BE2C (cell line): ENCODE data around the gene SLC35B2.
A peak's percentile ranks its signal among the peaks of the same experiment; 100 is the strongest.

ENCODE experiments used
- DNase-seq: peaks from one replicate; pipeline ENCODE4 v3.0.0-alpha.2; 2020
- H3K27me3 ChIP-seq: fragments of 250-450 bp; sonication (Bioruptor Pico); 2 replicates; pipeline ENCODE4 v1.5.1; 2020; ENCODE audit warnings: mild to moderate bottlenecking
- H3K36me3 ChIP-seq: fragments of 250-450 bp; sonication (Bioruptor Pico); 2 replicates; pipeline ENCODE4 v1.5.1; 2020; ENCODE audit warnings: mild to moderate bottlenecking
- H3K4me1 ChIP-seq: fragments of 250-450 bp; sonication (Bioruptor Pico); 2 replicates; pipeline ENCODE4 v1.5.1; 2020
- H3K4me3 ChIP-seq: 2 replicates; pipeline ENCODE4 v1.5.1; 2011; ENCODE audit warnings: low read depth, low read length
- H3K9me3 ChIP-seq: fragments of 250-450 bp; sonication (Bioruptor Pico); 2 replicates; pipeline ENCODE4 v1.5.1; 2020
- TF ChIP-seq, protein P1 (sequence below): IDR thresholded peaks from 2 replicates; pipeline ENCODE4 v1.5.1; 2012; ENCODE audit warnings: mild to moderate bottlenecking, low read depth, low read length

Gene SLC35B2

DNA sequence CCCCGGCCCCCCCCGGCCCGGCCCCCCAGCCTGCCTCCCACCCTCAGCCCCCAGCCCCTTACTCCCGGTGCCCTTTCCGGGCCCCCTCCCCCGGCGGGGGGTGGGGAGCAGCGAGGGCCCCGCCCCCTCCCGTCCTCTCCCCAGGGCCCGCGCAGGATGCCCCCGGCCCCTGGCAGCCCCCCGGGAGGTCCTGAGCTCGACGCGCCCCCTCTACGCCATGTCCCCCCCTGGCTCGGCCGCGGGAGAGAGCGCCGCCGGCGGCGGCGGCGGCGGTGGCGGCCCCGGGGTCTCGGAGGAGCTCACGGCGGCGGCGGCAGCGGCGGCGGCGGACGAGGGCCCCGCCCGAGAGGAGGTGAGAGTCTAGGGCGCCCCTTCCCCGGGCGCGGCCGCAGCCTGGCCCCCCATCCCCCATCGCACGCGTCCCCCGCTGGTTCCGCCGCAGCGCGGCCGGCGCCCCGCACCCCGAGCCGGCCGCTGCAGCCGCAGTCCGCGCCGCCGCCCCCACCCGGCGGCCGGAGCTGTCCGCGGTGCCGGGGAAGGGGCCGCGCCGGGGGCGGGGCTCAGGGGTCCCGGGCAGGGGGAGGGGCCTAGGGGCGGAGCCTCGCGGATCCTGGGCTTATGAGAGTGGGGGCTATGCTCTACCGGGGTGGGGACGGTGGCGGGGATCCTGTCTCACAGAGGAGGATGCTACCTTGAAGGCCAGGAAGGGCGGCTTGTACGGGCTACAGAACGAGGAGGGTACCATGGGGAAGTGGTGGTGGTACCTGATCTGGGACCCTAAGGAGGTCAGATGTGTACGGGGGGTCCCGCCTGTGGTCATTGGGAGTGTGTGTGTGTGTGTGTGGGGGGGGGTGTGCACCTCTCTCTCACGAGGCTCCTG is 13.4 kb upstream of the SLC35B2 start:
- TF ChIP-seq, protein P1, sequence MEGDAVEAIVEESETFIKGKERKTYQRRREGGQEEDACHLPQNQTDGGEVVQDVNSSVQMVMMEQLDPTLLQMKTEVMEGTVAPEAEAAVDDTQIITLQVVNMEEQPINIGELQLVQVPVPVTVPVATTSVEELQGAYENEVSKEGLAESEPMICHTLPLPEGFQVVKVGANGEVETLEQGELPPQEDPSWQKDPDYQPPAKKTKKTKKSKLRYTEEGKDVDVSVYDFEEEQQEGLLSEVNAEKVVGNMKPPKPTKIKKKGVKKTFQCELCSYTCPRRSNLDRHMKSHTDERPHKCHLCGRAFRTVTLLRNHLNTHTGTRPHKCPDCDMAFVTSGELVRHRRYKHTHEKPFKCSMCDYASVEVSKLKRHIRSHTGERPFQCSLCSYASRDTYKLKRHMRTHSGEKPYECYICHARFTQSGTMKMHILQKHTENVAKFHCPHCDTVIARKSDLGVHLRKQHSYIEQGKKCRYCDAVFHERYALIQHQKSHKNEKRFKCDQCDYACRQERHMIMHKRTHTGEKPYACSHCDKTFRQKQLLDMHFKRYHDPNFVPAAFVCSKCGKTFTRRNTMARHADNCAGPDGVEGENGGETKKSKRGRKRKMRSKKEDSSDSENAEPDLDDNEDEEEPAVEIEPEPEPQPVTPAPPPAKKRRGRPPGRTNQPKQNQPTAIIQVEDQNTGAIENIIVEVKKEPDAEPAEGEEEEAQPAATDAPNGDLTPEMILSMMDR: no peak
- H3K9me3 ChIP-seq: no peaks in the 10 kb centered on the region
- no peaks in the 10 kb centered on the region for H3K27me3 ChIP-seq
- peak overlapping the region; percentile 48 for H3K4me3 ChIP-seq
- peaks cover 4% of the 10 kb centered on the region; the same call in 1 of the 2 replicates for H3K4me1 ChIP-seq
- DNase-seq: peak; percentile 64
- no peaks in the 10 kb centered on the region for H3K36me3 ChIP-seq

GRCh38 chr6:44269921-44270525 is 12.7 kb upstream of the SLC35B2 start, which contains the start of gene TMEM151B:
Gene TMEM151B (plus strand): TSS chr6:44270450. CDS start chr6:44270743, 293 bp downstream.
- DNase-seq: no peak
- peak within 1 kb of the TSS; percentile 48 for H3K4me3 ChIP-seq
- no peaks in the 10 kb centered on the region for H3K27me3 ChIP-seq
- H3K36me3 ChIP-seq: no peaks in the 10 kb centered on the region
- TF ChIP-seq, protein P1: no peak
- H3K4me1 ChIP-seq: peaks cover 4% of the 10 kb centered on the region; the same call in 1 of the 2 replicates
- no peaks in the 10 kb centered on the region for H3K9me3 ChIP-seq

GRCh38 chr6:44269178-44269920 is 12.0 kb upstream of the SLC35B2 start:
- H3K4me1 ChIP-seq: peaks cover 4% of the 10 kb centered on the region; the same call in 1 of the 2 replicates
- H3K4me3 ChIP-seq: peak overlapping the region; percentile 48; the same call in 1 of the 2 replicates
- TF ChIP-seq, protein P1: no peak
- no peaks in the 10 kb centered on the region for H3K36me3 ChIP-seq
- H3K27me3 ChIP-seq: no peaks in the 10 kb centered on the region
- DNase-seq: no peak
- no peaks in the 10 kb centered on the region for H3K9me3 ChIP-seq

DNA sequence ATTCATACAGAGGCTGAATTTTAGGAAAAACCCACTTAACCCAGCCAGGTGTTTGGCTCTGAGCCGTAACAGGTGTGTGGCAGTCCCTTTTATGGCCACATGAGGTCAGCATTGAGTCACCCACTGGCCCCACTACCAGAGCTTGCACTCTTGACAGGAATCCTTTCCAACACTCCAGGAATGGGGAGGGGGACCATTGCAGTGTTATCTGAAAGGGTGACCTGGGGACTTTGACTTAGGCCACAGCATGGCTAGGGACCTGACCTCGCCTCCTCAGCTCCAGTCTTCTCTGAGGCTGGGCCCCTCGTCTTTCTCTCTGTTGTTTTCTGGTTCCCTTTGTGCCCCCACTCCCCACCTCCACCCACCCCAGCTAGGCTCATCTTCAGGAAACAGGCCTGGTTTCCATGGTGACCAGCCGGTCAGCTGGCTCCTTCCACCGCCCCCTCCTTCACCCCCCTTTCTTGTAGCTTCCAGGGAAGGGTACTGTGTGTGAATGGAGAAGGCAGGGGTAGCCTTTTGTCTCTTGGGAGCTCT is 10.8 kb upstream of the SLC35B2 start:
- H3K36me3 ChIP-seq: no peaks in the 10 kb centered on the region
- DNase-seq: peak; percentile 67
- H3K4me3 ChIP-seq: no peak overlapping the region
- peaks cover 4% of the 10 kb centered on the region; the same call in 1 of the 2 replicates for H3K4me1 ChIP-seq
- H3K9me3 ChIP-seq: no peaks in the 10 kb centered on the region
- H3K27me3 ChIP-seq: no peaks in the 10 kb centered on the region
- TF ChIP-seq, protein P1: peak; percentile 99

- H3K9me3 ChIP-seq: no peaks in the 10 kb centered on the region
- H3K27me3 ChIP-seq: no peaks in the 10 kb centered on the region
- TF ChIP-seq, protein P1: no peak
- H3K36me3 ChIP-seq: no peaks in the 10 kb centered on the region; the same call in 1 of the 2 replicates
- H3K4me1 ChIP-seq: peaks cover 4% of the 10 kb centered on the region; the same call in 1 of the 2 replicates
- DNase-seq: no peak
- no peak overlapping the region for H3K4me3 ChIP-seq
Measured at GRCh38 chr6:44267252-44267651, 9.9 kb upstream of the SLC35B2 start.
